Measurements from ENCODE around the gene GRHL1. TPM values are rescaled to one million over a fixed set of nuclear protein-coding genes. Genes with fewer than 3 reads are reported as not detected.

Gene GRHL1
- total RNA-seq, 1 experiment from 2014 or later = 2.7 TPM

- no peaks in the 10 kb centered on the region for H3K9me3 Mint-ChIP-seq
- no peak overlapping the region for H3K4me3 Mint-ChIP-seq
- peaks cover 10% of the 10 kb centered on the region for H3K4me1 Mint-ChIP-seq
- H3K27ac Mint-ChIP-seq = no peak overlapping the region
- ATAC-seq (no peak), DNase-seq (ENCODE audit: low spot score) (no peak)
- H3K36me3 Mint-ChIP-seq = peaks cover 17% of the 10 kb centered on the region
- CTCF ChIA-PET = interaction anchor here (1.5 to 1.7 kb wide), 3 partner anchors 12 to 246 kb away, joined by 3 to 6 read pairs (median 4); no protein-coding TSS in a partner anchor
- POLR2A ChIA-PET = no interaction called here
- no peak for TF ChIP-seq ELF4 (CRISPR knock-in tag; IDR thresholded peaks at IDR 0.05; ENCODE audit: low read depth)
- no peak for TF ChIP-seq ZNF138 (CRISPR knock-in tag; conservative IDR thresholded peaks at IDR 0.05)
- TF ChIP-seq TCF7 (CRISPR knock-in tag; IDR thresholded peaks at IDR 0.05; ENCODE audit: low read depth) = no peak
- TF ChIP-seq GABPB1 (CRISPR knock-in tag; IDR thresholded peaks at IDR 0.05) = no peak
- no peak for TF ChIP-seq OVOL2 (CRISPR knock-in tag; IDR thresholded peaks at IDR 0.05; ENCODE audit: borderline replicate concordance)
- TF ChIP-seq ZNF121 (CRISPR knock-in tag; IDR thresholded peaks at IDR 0.05) = no peak
- no peak for TF ChIP-seq PRDM15 (CRISPR knock-in tag; IDR thresholded peaks at IDR 0.05)
- TF ChIP-seq, protein P1, sequence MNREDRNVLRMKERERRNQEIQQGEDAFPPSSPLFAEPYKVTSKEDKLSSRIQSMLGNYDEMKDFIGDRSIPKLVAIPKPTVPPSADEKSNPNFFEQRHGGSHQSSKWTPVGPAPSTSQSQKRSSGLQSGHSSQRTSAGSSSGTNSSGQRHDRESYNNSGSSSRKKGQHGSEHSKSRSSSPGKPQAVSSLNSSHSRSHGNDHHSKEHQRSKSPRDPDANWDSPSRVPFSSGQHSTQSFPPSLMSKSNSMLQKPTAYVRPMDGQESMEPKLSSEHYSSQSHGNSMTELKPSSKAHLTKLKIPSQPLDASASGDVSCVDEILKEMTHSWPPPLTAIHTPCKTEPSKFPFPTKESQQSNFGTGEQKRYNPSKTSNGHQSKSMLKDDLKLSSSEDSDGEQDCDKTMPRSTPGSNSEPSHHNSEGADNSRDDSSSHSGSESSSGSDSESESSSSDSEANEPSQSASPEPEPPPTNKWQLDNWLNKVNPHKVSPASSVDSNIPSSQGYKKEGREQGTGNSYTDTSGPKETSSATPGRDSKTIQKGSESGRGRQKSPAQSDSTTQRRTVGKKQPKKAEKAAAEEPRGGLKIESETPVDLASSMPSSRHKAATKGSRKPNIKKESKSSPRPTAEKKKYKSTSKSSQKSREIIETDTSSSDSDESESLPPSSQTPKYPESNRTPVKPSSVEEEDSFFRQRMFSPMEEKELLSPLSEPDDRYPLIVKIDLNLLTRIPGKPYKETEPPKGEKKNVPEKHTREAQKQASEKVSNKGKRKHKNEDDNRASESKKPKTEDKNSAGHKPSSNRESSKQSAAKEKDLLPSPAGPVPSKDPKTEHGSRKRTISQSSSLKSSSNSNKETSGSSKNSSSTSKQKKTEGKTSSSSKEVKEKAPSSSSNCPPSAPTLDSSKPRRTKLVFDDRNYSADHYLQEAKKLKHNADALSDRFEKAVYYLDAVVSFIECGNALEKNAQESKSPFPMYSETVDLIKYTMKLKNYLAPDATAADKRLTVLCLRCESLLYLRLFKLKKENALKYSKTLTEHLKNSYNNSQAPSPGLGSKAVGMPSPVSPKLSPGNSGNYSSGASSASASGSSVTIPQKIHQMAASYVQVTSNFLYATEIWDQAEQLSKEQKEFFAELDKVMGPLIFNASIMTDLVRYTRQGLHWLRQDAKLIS (CRISPR knock-in tag; IDR thresholded peaks at IDR 0.05; ENCODE audit: borderline replicate concordance) = no peak
- no peak for TF ChIP-seq ZNF219 (CRISPR knock-in tag; IDR thresholded peaks at IDR 0.05; ENCODE audit: borderline replicate concordance)
- TF ChIP-seq, protein P2, sequence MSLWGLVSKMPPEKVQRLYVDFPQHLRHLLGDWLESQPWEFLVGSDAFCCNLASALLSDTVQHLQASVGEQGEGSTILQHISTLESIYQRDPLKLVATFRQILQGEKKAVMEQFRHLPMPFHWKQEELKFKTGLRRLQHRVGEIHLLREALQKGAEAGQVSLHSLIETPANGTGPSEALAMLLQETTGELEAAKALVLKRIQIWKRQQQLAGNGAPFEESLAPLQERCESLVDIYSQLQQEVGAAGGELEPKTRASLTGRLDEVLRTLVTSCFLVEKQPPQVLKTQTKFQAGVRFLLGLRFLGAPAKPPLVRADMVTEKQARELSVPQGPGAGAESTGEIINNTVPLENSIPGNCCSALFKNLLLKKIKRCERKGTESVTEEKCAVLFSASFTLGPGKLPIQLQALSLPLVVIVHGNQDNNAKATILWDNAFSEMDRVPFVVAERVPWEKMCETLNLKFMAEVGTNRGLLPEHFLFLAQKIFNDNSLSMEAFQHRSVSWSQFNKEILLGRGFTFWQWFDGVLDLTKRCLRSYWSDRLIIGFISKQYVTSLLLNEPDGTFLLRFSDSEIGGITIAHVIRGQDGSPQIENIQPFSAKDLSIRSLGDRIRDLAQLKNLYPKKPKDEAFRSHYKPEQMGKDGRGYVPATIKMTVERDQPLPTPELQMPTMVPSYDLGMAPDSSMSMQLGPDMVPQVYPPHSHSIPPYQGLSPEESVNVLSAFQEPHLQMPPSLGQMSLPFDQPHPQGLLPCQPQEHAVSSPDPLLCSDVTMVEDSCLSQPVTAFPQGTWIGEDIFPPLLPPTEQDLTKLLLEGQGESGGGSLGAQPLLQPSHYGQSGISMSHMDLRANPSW (CRISPR knock-in tag; conservative IDR thresholded peaks at IDR 0.05; ENCODE audit: low read depth) = no peak
- TF ChIP-seq ZNF671 (CRISPR knock-in tag; IDR thresholded peaks at IDR 0.05) = no peak
- no peak for TF ChIP-seq ATF1 (CRISPR knock-in tag; IDR thresholded peaks at IDR 0.05)
- TF ChIP-seq GRHL2 (CRISPR knock-in tag; IDR thresholded peaks at IDR 0.05; ENCODE audit: insufficient replicate concordance, severe bottlenecking) = no peak
- TF ChIP-seq E2F4 (CRISPR knock-in tag; IDR thresholded peaks at IDR 0.05; ENCODE audit: borderline replicate concordance, low read depth) = no peak
- TF ChIP-seq NR2C2 (CRISPR knock-in tag; IDR thresholded peaks at IDR 0.05) = no peak
- TF ChIP-seq PRRX2 (CRISPR knock-in tag; IDR thresholded peaks at IDR 0.05) = no peak
- peaks cover 33% of the 10 kb centered on the region for H3K27me3 Mint-ChIP-seq (ENCODE audit: low read depth)
These were observed 94.3 kb downstream of the GRHL1 start for GRCh38 chr2:10045561-10046355.
